Hepatocyte (in vitro differentiated cells): ENCODE results near the gene WDR1. TPM values are rescaled to one million over a fixed set of nuclear protein-coding genes. Genes with fewer than 3 reads are reported as not detected.

ENCODE experiments used
- DNase-seq: peaks from one replicate; pipeline ENCODE4 v3.0.0-alpha.2; 2016; ENCODE audit warnings: low spot score
- H2AFZ ChIP-seq: fragments of 200-600 bp; sonication (generic); 2 replicates; pipeline ENCODE4 v1.6.0; 2016; ENCODE audit warnings: antibody characterized with exemption, mild to moderate bottlenecking
- H3K27ac ChIP-seq: fragments of 200-600 bp; sonication (generic); 2 replicates; pipeline ENCODE4 v1.5.1; 2016; ENCODE audit warnings: mild to moderate bottlenecking
- H3K27me3 ChIP-seq: fragments of 200-600 bp; sonication (generic); 2 replicates; pipeline ENCODE4 v1.6.1; 2016
- H3K36me3 ChIP-seq: fragments of 200-600 bp; sonication (generic); replicated peaks from 2 replicates; pipeline ENCODE4 v1.5.1; 2016; ENCODE audit warnings: low read depth; ENCODE audit not compliant: insufficient read depth
- H3K4me1 ChIP-seq: fragments of 200-600 bp; sonication (generic); 2 replicates; pipeline ENCODE4 v1.5.1; 2016; ENCODE audit warnings: mild to moderate bottlenecking, moderate library complexity; ENCODE audit not compliant: insufficient read depth
- H3K4me2 ChIP-seq: fragments of 200-600 bp; sonication (generic); 2 replicates; pipeline ENCODE4 v1.6.0; 2016
- H3K4me3 ChIP-seq: fragments of 200-600 bp; sonication (generic); 2 replicates; pipeline ENCODE4 v1.5.1; 2016; ENCODE audit warnings: mild to moderate bottlenecking
- H3K79me2 ChIP-seq: fragments of 200-600 bp; sonication (generic); 2 replicates; pipeline ENCODE4 v1.6.0; 2017; ENCODE audit warnings: mild to moderate bottlenecking
- H3K9me2 ChIP-seq: fragments of 200-600 bp; sonication (generic); replicated peaks from 2 replicates; pipeline ENCODE4 v1.6.0; 2017; ENCODE audit warnings: mild to moderate bottlenecking; ENCODE audit not compliant: insufficient read depth
- H3K9me3 ChIP-seq: fragments of 200-600 bp; sonication (generic); 2 replicates; pipeline ENCODE4 v1.5.1; 2016; ENCODE audit warnings: low read depth, mild to moderate bottlenecking
- H4K20me1 ChIP-seq: fragments of 200-600 bp; sonication (generic); 2 replicates; pipeline ENCODE4 v1.6.0; 2016; ENCODE audit warnings: mild to moderate bottlenecking; ENCODE audit not compliant: insufficient read depth, poor library complexity, severe bottlenecking
- EZH2 ChIP-seq: fragments of 200-600 bp; sonication (generic); IDR thresholded peaks from 2 replicates; pipeline ENCODE4 v1.6.1; 2016; ENCODE audit warnings: antibody characterized with exemption, mild to moderate bottlenecking, borderline replicate concordance
- EZH2phosphoT487 ChIP-seq: fragments of 200-600 bp; sonication (generic); IDR thresholded peaks from one replicate; pipeline ENCODE4 v1.6.1; 2018; ENCODE audit warnings: antibody characterized with exemption, mild to moderate bottlenecking, low read depth, moderate library complexity; ENCODE audit not compliant: unreplicated experiment, severe bottlenecking
- WGBS: methylation state at CpG from one replicate; pipeline ENCODE4 v1.1.6; 2016; ENCODE audit warnings: low lambda C conversion rate; ENCODE audit errors: missing lambda C conversion rate; 5-methylcytosine and 5-hydroxymethylcytosine counted together
- polyA plus RNA-seq: library from polyadenylated mRNA; unstranded; fragments of >200 nt; fragmentation: Nextera tagmentation; extraction: Ambion mirVana; gene quantifications from 2 replicates; pipeline ENCODE4 v1.2.1, GENCODE V29; 2016
- total RNA-seq: library from RNA; depleted of rRNA; stranded (reverse); fragments of >200 nt; gene quantifications from 2 replicates; pipeline ENCODE4 v1.2.3, GENCODE V29; 2014
- TF ChIP-seq, protein P1 (sequence below): fragments of 200-600 bp; sonication (generic); IDR thresholded peaks from 2 replicates; pipeline ENCODE4 v1.5.1; 2016; ENCODE audit warnings: antibody characterized with exemption, mild to moderate bottlenecking; ENCODE audit not compliant: poor library complexity

WDR1 gene
- total and polyA plus RNA-seq, 2 experiments from 2014 or later = 176 to 179 TPM

DNA sequence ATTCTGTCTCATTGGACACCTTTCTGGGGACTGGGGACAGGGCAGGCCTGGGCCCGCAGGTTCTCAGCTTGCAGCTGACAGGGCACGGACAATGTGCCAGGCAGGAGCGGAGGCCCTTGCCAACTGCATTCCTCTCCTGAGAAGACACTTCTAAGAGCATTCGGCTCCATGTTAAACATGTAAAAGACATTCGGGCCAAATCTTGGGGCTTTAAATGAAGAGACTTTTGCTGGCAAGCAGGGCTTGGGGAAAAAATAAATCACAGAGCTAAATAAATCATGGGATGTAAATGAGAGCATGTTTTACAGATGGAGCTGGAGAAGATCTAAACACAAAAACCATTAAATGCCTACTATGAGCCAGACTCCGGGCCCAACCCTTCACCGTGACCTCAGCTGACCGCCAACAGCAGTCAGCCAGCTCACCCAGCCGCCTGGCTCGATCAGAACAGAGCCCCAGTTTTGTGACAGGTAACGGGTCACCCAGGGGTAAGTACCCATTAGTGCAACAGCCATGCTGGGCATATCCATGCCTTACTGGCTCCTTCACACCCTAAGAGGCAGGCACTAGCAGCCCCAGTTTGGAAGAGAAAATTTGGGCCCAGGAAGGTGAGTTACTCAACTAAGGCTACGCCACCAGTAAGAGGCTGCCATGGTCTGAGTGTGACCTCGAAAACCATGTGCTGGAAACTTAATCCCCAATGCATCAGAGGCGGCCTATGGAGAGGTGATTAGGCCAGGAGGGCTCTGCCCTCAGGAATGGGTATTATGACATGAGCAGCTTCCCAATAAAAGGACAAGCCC, 14.7 kb downstream of the WDR1 start:
- H3K27me3 ChIP-seq = no peaks in the 10 kb centered on the region
- 91% methylated on average over 14 of the region's 14 CpGs for WGBS
- H3K4me3 ChIP-seq = no peak overlapping the region
- peaks cover 12% of the 10 kb centered on the region for H3K4me1 ChIP-seq
- no peak for TF ChIP-seq EZH2phosphoT487
- peaks cover 92% of the 10 kb centered on the region for H3K79me2 ChIP-seq
- no peak overlapping the region for H3K4me2 ChIP-seq
- no peak overlapping the region for H3K27ac ChIP-seq
- H4K20me1 ChIP-seq = peaks cover 80% of the 10 kb centered on the region
- H2AFZ ChIP-seq = no peak overlapping the region
- H3K9me3 ChIP-seq = no peaks in the 10 kb centered on the region
- no peak for DNase-seq
- H3K9me2 ChIP-seq = no peaks in the 10 kb centered on the region
- H3K36me3 ChIP-seq = no peaks in the 10 kb centered on the region

DNA sequence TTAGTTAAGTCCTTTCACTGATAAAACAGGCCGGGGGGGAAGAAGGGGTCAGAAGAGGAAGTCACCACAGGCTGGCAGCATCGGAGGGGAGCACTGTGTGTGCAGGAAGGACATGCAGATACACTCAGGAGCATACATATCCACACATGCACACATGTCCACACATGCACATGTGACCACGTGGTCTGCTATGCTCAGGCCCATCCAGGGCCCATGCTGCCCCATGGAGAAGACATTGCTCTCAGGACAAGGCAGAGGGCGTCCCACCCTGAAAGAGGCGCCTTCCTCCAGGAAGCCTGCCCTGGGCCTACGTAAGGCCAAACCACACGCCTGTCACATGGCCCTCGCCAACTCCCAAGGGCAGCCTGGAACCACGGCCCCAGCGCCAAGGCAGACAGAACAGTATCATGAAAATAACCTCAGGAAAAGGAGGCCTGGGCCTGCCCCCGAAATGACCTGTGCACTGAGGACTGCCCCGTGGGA, 15.8 kb downstream of the WDR1 start:
- no peaks in the 10 kb centered on the region for H3K36me3 ChIP-seq

DNA sequence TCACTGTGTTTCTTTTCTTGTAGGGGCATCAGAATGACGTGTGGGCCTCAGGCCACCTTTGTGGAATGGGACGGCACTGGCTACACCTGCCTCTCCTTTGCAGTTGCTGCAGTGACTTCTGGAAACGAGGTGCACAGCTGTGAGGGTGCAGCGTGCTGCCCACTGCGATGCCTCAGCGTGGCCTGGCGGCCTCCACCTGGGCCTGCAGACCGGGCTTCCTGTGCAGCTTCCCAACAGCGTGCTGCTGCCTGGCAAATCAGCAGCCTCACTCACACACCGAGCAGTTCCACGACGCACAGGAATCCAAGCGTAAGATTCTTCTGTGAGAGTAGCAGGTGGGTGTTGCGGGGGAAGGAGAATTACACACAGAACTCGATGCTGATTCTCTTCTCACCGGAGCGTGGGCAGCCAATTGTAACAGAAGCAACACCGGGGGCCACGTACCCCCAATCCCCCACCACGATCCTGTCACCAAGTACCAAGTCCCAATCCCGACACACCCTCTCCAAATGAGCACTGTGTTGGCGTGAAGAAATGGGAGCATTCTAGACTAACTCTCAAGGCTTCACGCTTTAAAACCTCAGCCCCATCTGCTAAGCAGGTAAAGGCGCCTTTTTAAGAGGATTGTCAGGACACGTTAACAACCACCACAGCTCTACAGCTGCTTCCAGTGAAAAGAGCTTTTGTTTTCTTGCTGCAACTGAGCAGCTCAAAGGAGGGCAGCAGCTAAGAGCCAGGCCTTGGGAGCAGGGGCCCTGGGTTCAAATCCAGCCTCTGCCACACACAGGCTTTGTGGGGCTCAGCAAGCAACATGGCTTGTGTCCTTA, 16.9 kb downstream of the WDR1 start:
- no peaks in the 10 kb centered on the region for H3K9me2 ChIP-seq
- no peak overlapping the region for H2AFZ ChIP-seq

More for the DNA sequence above, 15.8 kb downstream of the WDR1 start:
- no peaks in the 10 kb centered on the region for H3K9me3 ChIP-seq
- H3K79me2 ChIP-seq = peaks cover 90% of the 10 kb centered on the region
- no peak overlapping the region for H3K4me3 ChIP-seq
- H3K4me1 ChIP-seq = peaks cover 10% of the 10 kb centered on the region
- H3K27ac ChIP-seq = no peak overlapping the region
- no peaks in the 10 kb centered on the region for H3K9me2 ChIP-seq
- WGBS = 92% methylated on average over 12 of the region's 12 CpGs
- no peak for TF ChIP-seq EZH2
- no peak for TF ChIP-seq EZH2phosphoT487
- TF ChIP-seq, protein P1, sequence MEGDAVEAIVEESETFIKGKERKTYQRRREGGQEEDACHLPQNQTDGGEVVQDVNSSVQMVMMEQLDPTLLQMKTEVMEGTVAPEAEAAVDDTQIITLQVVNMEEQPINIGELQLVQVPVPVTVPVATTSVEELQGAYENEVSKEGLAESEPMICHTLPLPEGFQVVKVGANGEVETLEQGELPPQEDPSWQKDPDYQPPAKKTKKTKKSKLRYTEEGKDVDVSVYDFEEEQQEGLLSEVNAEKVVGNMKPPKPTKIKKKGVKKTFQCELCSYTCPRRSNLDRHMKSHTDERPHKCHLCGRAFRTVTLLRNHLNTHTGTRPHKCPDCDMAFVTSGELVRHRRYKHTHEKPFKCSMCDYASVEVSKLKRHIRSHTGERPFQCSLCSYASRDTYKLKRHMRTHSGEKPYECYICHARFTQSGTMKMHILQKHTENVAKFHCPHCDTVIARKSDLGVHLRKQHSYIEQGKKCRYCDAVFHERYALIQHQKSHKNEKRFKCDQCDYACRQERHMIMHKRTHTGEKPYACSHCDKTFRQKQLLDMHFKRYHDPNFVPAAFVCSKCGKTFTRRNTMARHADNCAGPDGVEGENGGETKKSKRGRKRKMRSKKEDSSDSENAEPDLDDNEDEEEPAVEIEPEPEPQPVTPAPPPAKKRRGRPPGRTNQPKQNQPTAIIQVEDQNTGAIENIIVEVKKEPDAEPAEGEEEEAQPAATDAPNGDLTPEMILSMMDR = no peak
- H2AFZ ChIP-seq = no peak overlapping the region
- no peak overlapping the region for H3K4me2 ChIP-seq
- no peaks in the 10 kb centered on the region for H3K27me3 ChIP-seq
- no peak for DNase-seq
- peaks cover 76% of the 10 kb centered on the region for H4K20me1 ChIP-seq

More for the DNA sequence above, 16.9 kb downstream of the WDR1 start:
- Histone ChIP-seq H4K20me1 (peaks cover 69% of the 10 kb centered on the region), H3K4me1 (peaks cover 8% of the 10 kb centered on the region), H3K4me3 (no peak overlapping the region), H3K9me3 (no peaks in the 10 kb centered on the region), H3K79me2 (peaks cover 90% of the 10 kb centered on the region), H3K4me2 (no peak overlapping the region), H3K27ac (no peak overlapping the region), H3K27me3 (no peaks in the 10 kb centered on the region), H3K36me3 (no peaks in the 10 kb centered on the region)
- 94% methylated on average over 25 of the region's 25 CpGs for WGBS
- DNase-seq = no peak
- TF ChIP-seq EZH2 = no peak
- TF ChIP-seq, protein P1 = no peak
- TF ChIP-seq EZH2phosphoT487 = no peak
